Bronchial epithelial cell (primary cell): ENCODE measurements around the gene PALB2. TPM values are rescaled to one million over a fixed set of nuclear protein-coding genes. Genes with fewer than 3 reads are reported as not detected.
A peak's percentile ranks its signal among the peaks of the same experiment; 100 is the strongest.

Experiments
- DNase-seq: peaks from one replicate; pipeline ENCODE4 v3.0.0-alpha.2; 2010; ENCODE audit warnings: low read depth
- FAIRE-seq: peaks from 2 replicates; lab custom pipeline; 2011; peaks lifted over from hg19 to GRCh38; lab: Jason Lieb, UNC
- H3K27me3 ChIP-seq: 2 replicates; pipeline ENCODE4 v1.5.1; 2011; ENCODE audit warnings: low read length; ENCODE audit not compliant: control insufficient read depth, insufficient read depth
- H3K36me3 ChIP-seq: 2 replicates; pipeline ENCODE4 v1.5.1; 2011; ENCODE audit warnings: low read length; ENCODE audit not compliant: control insufficient read depth, insufficient read depth
- H3K4me3 ChIP-seq: 2 replicates; pipeline ENCODE4 v1.5.1; 2011; ENCODE audit warnings: mild to moderate bottlenecking, low read depth, low read length, control low read depth
- total RNA-seq: library from RNA; depleted of rRNA; stranded (reverse); fragments of >200 nt; gene quantifications from 2 replicates; pipeline ENCODE4 v1.2.1, GENCODE V29; 2014
- TF ChIP-seq, protein P1 (sequence below): IDR thresholded peaks from 2 replicates; pipeline ENCODE4 v1.5.1; 2011; ENCODE audit warnings: mild to moderate bottlenecking, moderate library complexity, low read length, control low read depth, inconsistent platforms; ENCODE audit not compliant: insufficient read depth, severe bottlenecking

Gene PALB2
- total RNA-seq, 1 donor from 2014 or later: 9.7 TPM

DNA sequence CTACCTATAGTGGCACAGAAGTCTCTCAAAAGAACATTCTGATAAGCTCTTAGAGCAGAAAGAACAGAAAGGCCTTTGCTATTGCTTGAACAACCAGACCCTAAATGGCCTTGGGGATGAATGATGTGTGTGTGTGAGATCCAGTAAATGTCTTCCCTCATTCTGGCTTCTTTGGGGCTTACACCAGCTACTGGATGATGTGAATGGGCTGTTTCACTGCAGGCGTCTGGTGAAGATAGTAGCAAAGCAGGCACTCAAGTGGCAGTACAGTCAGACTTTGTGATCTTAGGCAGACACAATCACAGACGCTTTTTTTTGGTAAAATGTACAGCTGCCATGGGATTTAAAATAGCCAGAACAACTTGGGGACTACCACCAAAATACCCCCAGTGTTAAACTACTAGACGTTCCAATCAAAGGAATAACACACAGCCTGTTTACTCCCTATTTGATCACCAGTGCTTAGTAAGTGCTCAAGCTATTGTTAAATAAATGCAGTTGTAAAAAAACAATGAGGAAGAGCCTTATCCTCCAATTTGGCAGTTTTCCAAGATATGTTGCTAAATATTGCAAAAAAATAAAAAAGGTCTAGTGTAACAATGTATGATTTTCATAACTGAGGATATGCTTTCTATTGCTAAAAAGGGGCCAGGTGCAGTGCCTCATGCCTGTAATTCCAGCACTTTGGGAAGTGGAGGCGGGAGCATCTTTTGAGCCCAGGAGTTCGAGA is 62.8 kb downstream of the PALB2 start:
- Histone ChIP-seq H3K27me3 (no peaks in the 10 kb centered on the region), H3K4me3 (no peak overlapping the region), H3K36me3 (peaks cover 10% of the 10 kb centered on the region)
- TF ChIP-seq, protein P1, sequence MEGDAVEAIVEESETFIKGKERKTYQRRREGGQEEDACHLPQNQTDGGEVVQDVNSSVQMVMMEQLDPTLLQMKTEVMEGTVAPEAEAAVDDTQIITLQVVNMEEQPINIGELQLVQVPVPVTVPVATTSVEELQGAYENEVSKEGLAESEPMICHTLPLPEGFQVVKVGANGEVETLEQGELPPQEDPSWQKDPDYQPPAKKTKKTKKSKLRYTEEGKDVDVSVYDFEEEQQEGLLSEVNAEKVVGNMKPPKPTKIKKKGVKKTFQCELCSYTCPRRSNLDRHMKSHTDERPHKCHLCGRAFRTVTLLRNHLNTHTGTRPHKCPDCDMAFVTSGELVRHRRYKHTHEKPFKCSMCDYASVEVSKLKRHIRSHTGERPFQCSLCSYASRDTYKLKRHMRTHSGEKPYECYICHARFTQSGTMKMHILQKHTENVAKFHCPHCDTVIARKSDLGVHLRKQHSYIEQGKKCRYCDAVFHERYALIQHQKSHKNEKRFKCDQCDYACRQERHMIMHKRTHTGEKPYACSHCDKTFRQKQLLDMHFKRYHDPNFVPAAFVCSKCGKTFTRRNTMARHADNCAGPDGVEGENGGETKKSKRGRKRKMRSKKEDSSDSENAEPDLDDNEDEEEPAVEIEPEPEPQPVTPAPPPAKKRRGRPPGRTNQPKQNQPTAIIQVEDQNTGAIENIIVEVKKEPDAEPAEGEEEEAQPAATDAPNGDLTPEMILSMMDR: no peak
- peak; percentile 4 for DNase-seq
- no peak for FAIRE-seq

DNA sequence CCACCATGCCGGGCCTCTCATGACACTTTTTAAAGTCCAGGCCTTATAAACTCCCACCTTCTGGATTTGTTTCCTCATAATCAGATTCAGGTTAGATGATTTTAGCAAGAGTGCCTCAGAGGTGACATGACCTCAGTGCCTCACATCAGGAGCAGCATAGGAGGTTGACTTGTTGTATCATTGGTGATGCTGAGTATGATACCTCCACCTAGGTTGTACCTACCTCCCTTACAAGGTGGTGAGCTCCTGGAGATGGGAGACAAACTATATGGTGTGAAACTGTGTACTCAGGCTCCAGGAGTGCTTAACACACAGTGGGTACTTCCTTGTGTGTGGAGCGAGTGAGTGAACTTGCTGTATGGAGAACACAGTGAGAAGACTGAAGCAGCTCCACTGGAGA is 63.6 kb downstream of the PALB2 start:
- Histone ChIP-seq H3K36me3 (peaks cover 10% of the 10 kb centered on the region), H3K27me3 (no peaks in the 10 kb centered on the region), H3K4me3 (no peak overlapping the region)
- TF ChIP-seq, protein P1: no peak
- FAIRE-seq: no peak
- no peak for DNase-seq

DNA sequence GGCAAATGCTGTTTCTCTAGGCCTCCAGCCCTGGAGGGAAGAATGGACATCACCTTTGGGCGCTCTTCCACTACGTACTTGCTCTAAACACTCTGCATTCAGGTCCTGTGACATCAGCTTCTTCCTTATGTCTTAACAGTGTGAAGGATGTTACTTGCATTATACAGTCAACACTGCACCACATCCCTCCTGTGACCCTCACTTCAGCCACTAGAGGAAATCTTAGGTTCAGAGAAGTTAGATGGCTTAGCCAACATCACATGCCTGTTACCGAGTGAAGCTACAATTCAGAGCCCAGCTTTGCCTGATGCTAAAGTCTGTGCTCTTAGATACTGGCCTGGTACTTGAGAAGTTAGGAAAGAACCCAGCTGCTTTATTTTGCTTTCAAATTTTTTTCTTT is 65.3 kb downstream of the PALB2 start:
- no peak for DNase-seq
- TF ChIP-seq, protein P1: no peak
- Histone ChIP-seq H3K4me3 (no peak overlapping the region), H3K36me3 (peaks cover 13% of the 10 kb centered on the region), H3K27me3 (no peaks in the 10 kb centered on the region)
- no peak for FAIRE-seq

DNA sequence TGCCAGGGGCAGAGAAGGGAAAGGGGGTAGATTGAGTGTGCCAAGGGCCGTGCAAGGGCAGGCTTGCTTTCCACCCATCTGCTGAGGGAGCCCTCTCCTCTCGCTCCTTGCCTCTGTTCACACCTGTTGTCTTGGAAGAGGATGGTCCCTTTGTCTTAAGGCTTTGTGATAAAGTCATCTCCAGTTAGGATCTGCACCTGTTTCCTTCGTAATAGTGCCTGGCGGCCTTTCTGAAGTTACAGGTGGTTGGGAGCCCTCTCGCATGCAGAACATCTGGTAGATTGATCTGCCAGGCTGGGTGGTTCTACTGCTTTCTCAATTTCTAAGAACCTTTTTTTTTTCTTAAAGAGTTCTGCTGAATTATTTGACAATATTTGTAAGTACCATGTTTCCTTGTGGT is 67.3 kb downstream of the PALB2 start:
- DNase-seq (no peak), FAIRE-seq (no peak)
- Histone ChIP-seq H3K4me3 (no peak overlapping the region), H3K36me3 (peaks cover 12% of the 10 kb centered on the region), H3K27me3 (no peaks in the 10 kb centered on the region)
- TF ChIP-seq, protein P1: no peak

DNA sequence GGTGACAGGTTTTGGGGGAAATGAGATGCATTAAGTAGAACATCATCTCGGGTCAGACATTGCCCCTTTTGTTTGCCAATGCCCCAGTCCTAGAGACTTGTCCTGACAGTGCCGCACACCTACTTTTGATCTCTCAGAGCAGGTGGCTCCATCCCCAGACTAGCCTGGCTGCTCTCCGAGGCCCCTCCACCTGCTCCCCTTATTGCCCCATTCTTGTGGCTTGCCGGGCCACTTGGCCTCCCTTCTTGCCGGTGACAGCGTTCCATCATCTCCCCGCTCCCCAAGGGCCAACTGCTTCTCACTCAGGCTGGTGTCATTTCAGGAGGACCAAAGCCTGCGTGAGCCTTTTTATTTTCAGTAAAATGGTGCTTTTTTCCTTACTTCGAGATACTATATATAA is 68.7 kb downstream of the PALB2 start:
- H3K36me3 ChIP-seq: peaks cover 19% of the 10 kb centered on the region

More for the DNA sequence above, 68.7 kb downstream of the PALB2 start:
- TF ChIP-seq, protein P1: no peak
- Histone ChIP-seq H3K27me3 (no peaks in the 10 kb centered on the region), H3K4me3 (no peak overlapping the region)
- no peak for FAIRE-seq
- DNase-seq: no peak
